Measurements from ENCODE around the gene TTLL7.

Gene TTLL7

GRCh38 chr1:84010136-84010535, 11.2 kb upstream of the TTLL7 start:
- H3K36me3 ChIP-seq (ENCODE audit: insufficient read depth, low read length), result no peaks in the 10 kb centered on the region
- H3K9me3 ChIP-seq (replicated peaks; ENCODE audit: low read length), result no peaks in the 10 kb centered on the region
- H3K27me3 ChIP-seq (ENCODE audit: control insufficient read depth, insufficient read depth, low read length), result no peaks in the 10 kb centered on the region
- H3K9ac ChIP-seq (ENCODE audit: low read depth, low read length), result no peak overlapping the region
- no peak overlapping the region for H3K4me2 ChIP-seq (ENCODE audit: low read length)
- H3K4me3 ChIP-seq (ENCODE audit: low read length), result no peak overlapping the region
- H3K4me1 ChIP-seq (ENCODE audit: control insufficient read depth, insufficient read depth, low read length), result no peaks in the 10 kb centered on the region

GRCh38 chr1:84008631-84009030, 9.7 kb upstream of the TTLL7 start:
- Histone ChIP-seq H3K36me3 (ENCODE audit: insufficient read depth, low read length) (no peaks in the 10 kb centered on the region), H3K9ac (ENCODE audit: low read depth, low read length) (no peak overlapping the region), H3K27me3 (ENCODE audit: control insufficient read depth, insufficient read depth, low read length) (no peaks in the 10 kb centered on the region), H3K9me3 (replicated peaks; ENCODE audit: low read length) (no peaks in the 10 kb centered on the region), H3K4me3 (ENCODE audit: low read length) (no peak overlapping the region), H3K4me1 (ENCODE audit: control insufficient read depth, insufficient read depth, low read length) (no peaks in the 10 kb centered on the region), H3K4me2 (ENCODE audit: low read length) (no peak overlapping the region)

- Histone ChIP-seq H3K9me3 (replicated peaks; ENCODE audit: low read length) (no peaks in the 10 kb centered on the region), H3K4me1 (ENCODE audit: control insufficient read depth, insufficient read depth, low read length) (peaks cover 4% of the 10 kb centered on the region), H3K27me3 (ENCODE audit: control insufficient read depth, insufficient read depth, low read length) (no peaks in the 10 kb centered on the region), H3K4me3 (ENCODE audit: low read length) (no peak overlapping the region), H3K36me3 (ENCODE audit: insufficient read depth, low read length) (no peaks in the 10 kb centered on the region), H3K9ac (ENCODE audit: low read depth, low read length) (no peak overlapping the region), H3K4me2 (ENCODE audit: low read length) (no peak overlapping the region)
Measured at GRCh38 chr1:84006591-84006990, 7.7 kb upstream of the TTLL7 start.

GRCh38 chr1:84001501-84001900, 2.6 kb upstream of the TTLL7 start:
- no peaks in the 10 kb centered on the region for H3K36me3 ChIP-seq (ENCODE audit: insufficient read depth, low read length)
- no peaks in the 10 kb centered on the region for H3K9me3 ChIP-seq (replicated peaks; ENCODE audit: low read length)
- no peaks in the 10 kb centered on the region for H3K27me3 ChIP-seq (ENCODE audit: control insufficient read depth, insufficient read depth, low read length)
- H3K4me2 ChIP-seq (ENCODE audit: low read length), result no peak overlapping the region
- no peak overlapping the region for H3K4me3 ChIP-seq (ENCODE audit: low read length)
- no peak overlapping the region for H3K9ac ChIP-seq (ENCODE audit: low read depth, low read length)
- peaks cover 22% of the 10 kb centered on the region for H3K4me1 ChIP-seq (ENCODE audit: control insufficient read depth, insufficient read depth, low read length)

- Histone ChIP-seq H3K4me3 (ENCODE audit: low read length) (no peak overlapping the region), H3K9ac (ENCODE audit: low read depth, low read length) (no peak overlapping the region), H3K36me3 (ENCODE audit: insufficient read depth, low read length) (no peaks in the 10 kb centered on the region), H3K9me3 (replicated peaks; ENCODE audit: low read length) (no peaks in the 10 kb centered on the region), H3K4me2 (ENCODE audit: low read length) (no peak overlapping the region), H3K27me3 (ENCODE audit: control insufficient read depth, insufficient read depth, low read length) (no peaks in the 10 kb centered on the region), H3K4me1 (ENCODE audit: control insufficient read depth, insufficient read depth, low read length) (peaks cover 26% of the 10 kb centered on the region)
Measured at GRCh38 chr1:84000954-84001495, 2.1 kb upstream of the TTLL7 start.

- Histone ChIP-seq H3K27me3 (ENCODE audit: control insufficient read depth, insufficient read depth, low read length) (no peaks in the 10 kb centered on the region), H3K9me3 (replicated peaks; ENCODE audit: low read length) (no peaks in the 10 kb centered on the region), H3K9ac (ENCODE audit: low read depth, low read length) (no peak overlapping the region), H3K4me3 (ENCODE audit: low read length) (no peak overlapping the region), H3K4me2 (ENCODE audit: low read length) (no peak overlapping the region), H3K36me3 (ENCODE audit: insufficient read depth, low read length) (no peaks in the 10 kb centered on the region), H3K4me1 (ENCODE audit: control insufficient read depth, insufficient read depth, low read length) (peaks cover 26% of the 10 kb centered on the region)
Measured at GRCh38 chr1:84000196-84000885, 1.4 kb upstream of the TTLL7 start.

- Histone ChIP-seq H3K27me3 (ENCODE audit: control insufficient read depth, insufficient read depth, low read length) (no peaks in the 10 kb centered on the region), H3K4me3 (ENCODE audit: low read length) (peak overlapping the region; percentile 98), H3K4me1 (ENCODE audit: control insufficient read depth, insufficient read depth, low read length) (peaks cover 26% of the 10 kb centered on the region), H3K4me2 (ENCODE audit: low read length) (peak overlapping the region; percentile 80), H3K9me3 (replicated peaks; ENCODE audit: low read length) (no peaks in the 10 kb centered on the region), H3K9ac (ENCODE audit: low read depth, low read length) (peak overlapping the region; percentile 99), H3K36me3 (ENCODE audit: insufficient read depth, low read length) (no peaks in the 10 kb centered on the region)
Measured at GRCh38 chr1:83999316-83999819, 436 bp upstream of the TTLL7 start.

- H3K9me3 ChIP-seq (replicated peaks; ENCODE audit: low read length), result no peaks in the 10 kb centered on the region
- no peaks in the 10 kb centered on the region for H3K36me3 ChIP-seq (ENCODE audit: insufficient read depth, low read length)
- peaks cover 26% of the 10 kb centered on the region for H3K4me1 ChIP-seq (ENCODE audit: control insufficient read depth, insufficient read depth, low read length)
- H3K4me3 ChIP-seq (ENCODE audit: low read length), result peak overlapping the region; percentile 98
- no peaks in the 10 kb centered on the region for H3K27me3 ChIP-seq (ENCODE audit: control insufficient read depth, insufficient read depth, low read length)
- peak overlapping the region; percentile 99 for H3K9ac ChIP-seq (ENCODE audit: low read depth, low read length)
- peak overlapping the region; percentile 80 for H3K4me2 ChIP-seq (ENCODE audit: low read length)
Measured at GRCh38 chr1:83998205-83998497, 781 bp downstream of the TTLL7 start.

GRCh38 chr1:83997631-83998030, 1.3 kb downstream of the TTLL7 start:
- peak overlapping the region; percentile 80 for H3K4me2 ChIP-seq (ENCODE audit: low read length)
- no peaks in the 10 kb centered on the region for H3K27me3 ChIP-seq (ENCODE audit: control insufficient read depth, insufficient read depth, low read length)
- no peaks in the 10 kb centered on the region for H3K36me3 ChIP-seq (ENCODE audit: insufficient read depth, low read length)
- H3K4me3 ChIP-seq (ENCODE audit: low read length), result no peak overlapping the region
- no peaks in the 10 kb centered on the region for H3K9me3 ChIP-seq (replicated peaks; ENCODE audit: low read length)
- peaks cover 26% of the 10 kb centered on the region for H3K4me1 ChIP-seq (ENCODE audit: control insufficient read depth, insufficient read depth, low read length)
- no peak overlapping the region for H3K9ac ChIP-seq (ENCODE audit: low read depth, low read length)

- peaks cover 22% of the 10 kb centered on the region for H3K4me1 ChIP-seq (ENCODE audit: control insufficient read depth, insufficient read depth, low read length)
- no peak overlapping the region for H3K4me3 ChIP-seq (ENCODE audit: low read length)
- no peaks in the 10 kb centered on the region for H3K27me3 ChIP-seq (ENCODE audit: control insufficient read depth, insufficient read depth, low read length)
- no peaks in the 10 kb centered on the region for H3K9me3 ChIP-seq (replicated peaks; ENCODE audit: low read length)
- H3K9ac ChIP-seq (ENCODE audit: low read depth, low read length), result no peak overlapping the region
- H3K36me3 ChIP-seq (ENCODE audit: insufficient read depth, low read length), result no peaks in the 10 kb centered on the region
- peak overlapping the region; percentile 54 for H3K4me2 ChIP-seq (ENCODE audit: low read length)
Measured at GRCh38 chr1:83996621-83997020, 2.3 kb downstream of the TTLL7 start.

GRCh38 chr1:83996191-83996590, 2.7 kb downstream of the TTLL7 start:
- Histone ChIP-seq H3K4me1 (ENCODE audit: control insufficient read depth, insufficient read depth, low read length) (peaks cover 22% of the 10 kb centered on the region), H3K4me2 (ENCODE audit: low read length) (peak overlapping the region; percentile 54), H3K9ac (ENCODE audit: low read depth, low read length) (no peak overlapping the region), H3K36me3 (ENCODE audit: insufficient read depth, low read length) (no peaks in the 10 kb centered on the region), H3K27me3 (ENCODE audit: control insufficient read depth, insufficient read depth, low read length) (no peaks in the 10 kb centered on the region), H3K4me3 (ENCODE audit: low read length) (no peak overlapping the region), H3K9me3 (replicated peaks; ENCODE audit: low read length) (no peaks in the 10 kb centered on the region)

- Histone ChIP-seq H3K4me1 (ENCODE audit: control insufficient read depth, insufficient read depth, low read length) (peaks cover 22% of the 10 kb centered on the region), H3K36me3 (ENCODE audit: insufficient read depth, low read length) (no peaks in the 10 kb centered on the region), H3K9ac (ENCODE audit: low read depth, low read length) (no peak overlapping the region), H3K9me3 (replicated peaks; ENCODE audit: low read length) (no peaks in the 10 kb centered on the region), H3K4me3 (ENCODE audit: low read length) (no peak overlapping the region), H3K27me3 (ENCODE audit: control insufficient read depth, insufficient read depth, low read length) (no peaks in the 10 kb centered on the region), H3K4me2 (ENCODE audit: low read length) (no peak overlapping the region)
Measured at GRCh38 chr1:83995649-83996048, 3.3 kb downstream of the TTLL7 start.
